ENCODE measurements around the gene FRMD5.
"Not testable (repeated sequence)": the region's sequence is repeated elsewhere in the genome, so short reads cannot be mapped to it uniquely, and the experiment has no call there.

Gene FRMD5

DNA sequence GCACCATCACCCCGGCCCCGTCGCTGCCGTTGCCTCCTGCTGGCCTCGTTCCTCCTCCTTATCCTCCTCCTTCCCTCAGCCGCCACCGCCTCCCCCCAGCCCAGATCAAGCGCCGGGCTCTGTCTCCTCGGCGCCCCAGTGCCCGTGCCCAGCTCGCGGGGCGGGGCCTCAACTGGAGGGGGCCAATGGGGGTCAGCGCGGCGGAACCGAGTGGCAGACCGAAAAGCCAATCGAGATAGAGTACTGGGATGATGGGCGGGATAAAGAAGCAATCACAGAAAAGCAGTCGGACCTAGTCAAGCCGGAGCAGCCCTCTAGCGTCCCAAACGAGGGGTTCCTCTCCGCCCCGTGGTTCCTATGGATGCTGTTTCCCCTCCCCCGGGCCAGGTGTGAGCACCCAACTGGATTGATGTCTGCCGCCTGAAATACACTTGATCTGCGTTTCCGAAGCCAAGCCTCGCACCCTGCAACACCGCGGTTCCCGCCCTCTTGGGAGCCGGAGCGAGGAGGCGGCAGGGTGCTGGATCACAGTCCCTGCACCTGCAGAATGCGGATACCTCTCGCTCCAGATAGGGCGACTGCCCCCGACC, at the start of gene FRMD5:
Gene FRMD5, minus strand, starts transcription at position 121 of the 590 bp plus-strand sequence.
- DNase-seq (ENCODE audit: extremely low read depth, low read depth), result peak; percentile 91
- TF ChIP-seq, protein P1, sequence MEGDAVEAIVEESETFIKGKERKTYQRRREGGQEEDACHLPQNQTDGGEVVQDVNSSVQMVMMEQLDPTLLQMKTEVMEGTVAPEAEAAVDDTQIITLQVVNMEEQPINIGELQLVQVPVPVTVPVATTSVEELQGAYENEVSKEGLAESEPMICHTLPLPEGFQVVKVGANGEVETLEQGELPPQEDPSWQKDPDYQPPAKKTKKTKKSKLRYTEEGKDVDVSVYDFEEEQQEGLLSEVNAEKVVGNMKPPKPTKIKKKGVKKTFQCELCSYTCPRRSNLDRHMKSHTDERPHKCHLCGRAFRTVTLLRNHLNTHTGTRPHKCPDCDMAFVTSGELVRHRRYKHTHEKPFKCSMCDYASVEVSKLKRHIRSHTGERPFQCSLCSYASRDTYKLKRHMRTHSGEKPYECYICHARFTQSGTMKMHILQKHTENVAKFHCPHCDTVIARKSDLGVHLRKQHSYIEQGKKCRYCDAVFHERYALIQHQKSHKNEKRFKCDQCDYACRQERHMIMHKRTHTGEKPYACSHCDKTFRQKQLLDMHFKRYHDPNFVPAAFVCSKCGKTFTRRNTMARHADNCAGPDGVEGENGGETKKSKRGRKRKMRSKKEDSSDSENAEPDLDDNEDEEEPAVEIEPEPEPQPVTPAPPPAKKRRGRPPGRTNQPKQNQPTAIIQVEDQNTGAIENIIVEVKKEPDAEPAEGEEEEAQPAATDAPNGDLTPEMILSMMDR (IDR thresholded peaks at IDR 0.05; ENCODE audit: low read depth, low read length), result peak; percentile 58

DNA sequence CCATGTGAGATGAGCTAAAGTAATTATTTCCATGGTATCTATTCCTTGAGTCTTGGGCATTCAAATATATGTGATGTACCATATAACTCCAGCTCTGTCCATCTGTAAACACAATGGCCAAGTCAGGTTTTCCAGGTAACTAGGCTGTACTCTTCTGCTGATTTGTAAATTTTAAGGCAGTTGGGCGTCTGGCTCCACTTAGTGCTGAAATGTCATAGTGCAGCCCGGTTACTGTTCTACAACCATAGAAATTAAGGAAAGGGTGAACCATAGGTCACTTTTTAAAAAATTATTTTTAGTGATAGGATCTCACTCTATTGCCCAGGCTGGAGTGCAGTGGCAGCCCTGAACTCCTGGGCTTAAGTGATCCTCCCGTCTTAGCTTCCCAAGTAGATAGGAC, 48.8 kb upstream of the FRMD5 start:
- no peak for DNase-seq (ENCODE audit: extremely low read depth, low read depth)
- TF ChIP-seq, protein P1 (IDR thresholded peaks at IDR 0.05; ENCODE audit: low read depth, low read length), result no peak

DNA sequence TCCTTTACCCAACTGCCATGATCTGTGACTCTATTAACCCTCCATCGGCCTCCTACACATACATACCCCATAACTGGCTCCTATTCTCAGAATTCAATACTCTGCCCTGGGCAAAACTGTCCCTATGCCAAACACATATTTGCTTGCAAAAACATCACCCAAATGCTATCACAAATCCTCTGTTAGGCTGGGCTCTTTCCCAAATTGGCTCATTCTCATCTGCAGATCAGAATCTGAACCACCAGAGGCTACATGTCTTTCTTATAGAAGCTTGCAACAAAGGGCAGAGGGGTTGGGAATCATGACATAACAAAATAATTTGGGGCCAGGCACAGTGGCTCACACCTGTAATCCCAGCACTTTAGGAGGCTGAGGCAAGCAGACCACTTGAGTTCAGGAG, 48.1 kb upstream of the FRMD5 start:
- TF ChIP-seq, protein P1 (IDR thresholded peaks at IDR 0.05; ENCODE audit: low read depth, low read length), result no peak; the same call in 1 of the 2 replicates
- DNase-seq (ENCODE audit: extremely low read depth, low read depth), result no peak

DNA sequence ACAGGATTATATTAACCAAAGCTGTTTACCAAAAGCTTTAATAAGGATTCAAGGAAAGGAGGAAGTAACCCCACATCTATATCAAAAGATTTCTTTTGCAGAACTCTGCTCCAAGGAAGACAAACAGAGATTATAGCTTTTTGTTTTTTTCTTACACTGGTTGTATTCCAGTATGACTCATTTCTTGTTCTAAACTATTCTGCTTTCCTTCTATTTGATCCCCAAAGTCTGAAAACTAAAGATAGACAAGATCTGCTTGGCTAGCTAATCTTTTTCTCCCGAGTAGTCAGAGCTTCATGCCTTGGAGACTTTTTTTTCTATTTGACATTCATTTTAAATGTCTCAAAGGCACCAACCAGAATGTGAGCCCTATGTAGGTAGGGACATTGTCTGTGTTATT, 36.8 kb upstream of the FRMD5 start:
- no peak for DNase-seq (ENCODE audit: extremely low read depth, low read depth)

DNA sequence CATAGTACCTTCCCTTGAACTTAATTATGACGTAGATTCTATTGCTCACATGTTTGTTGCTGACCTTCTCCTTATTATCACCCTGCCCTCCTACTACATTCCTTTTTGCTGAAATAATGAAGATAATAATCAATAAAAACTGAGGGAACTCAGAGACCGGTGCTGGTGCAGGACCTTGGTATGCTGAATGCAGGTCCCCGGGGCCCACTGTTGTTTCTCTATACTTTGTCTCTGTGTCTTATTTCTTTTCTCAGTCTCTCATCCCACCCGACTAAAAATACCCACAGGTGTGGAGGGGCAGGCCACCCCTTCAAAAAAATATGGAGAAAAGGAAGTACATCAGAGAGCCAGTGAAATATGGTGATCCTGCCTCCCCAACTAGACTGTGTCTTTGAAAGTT, 34.2 kb upstream of the FRMD5 start:
- DNase-seq (ENCODE audit: extremely low read depth, low read depth), result not testable (repeated sequence)

More for the DNA sequence above, 36.8 kb upstream of the FRMD5 start:
- TF ChIP-seq, protein P1 (IDR thresholded peaks at IDR 0.05; ENCODE audit: low read depth, low read length), result no peak

DNA sequence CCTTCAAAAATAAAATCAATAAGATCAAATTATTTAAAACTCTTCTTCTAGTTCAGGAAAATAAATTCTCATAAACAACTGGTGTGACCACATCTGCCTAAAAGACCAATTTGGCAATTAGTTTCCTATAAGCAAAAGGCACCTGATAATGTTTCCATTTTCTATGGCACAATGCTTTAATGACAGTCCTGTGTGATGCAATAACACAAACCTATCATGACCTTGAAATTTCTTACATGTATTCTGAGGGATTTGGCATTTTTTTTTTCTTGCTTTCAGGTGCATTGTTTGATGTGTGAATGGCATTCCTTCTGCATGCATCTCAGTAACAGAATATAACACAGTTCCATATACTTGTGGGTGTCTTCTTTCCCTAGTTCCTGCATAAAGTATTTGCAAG, 32.5 kb upstream of the FRMD5 start:
- no peak for DNase-seq (ENCODE audit: extremely low read depth, low read depth)
- TF ChIP-seq, protein P1 (IDR thresholded peaks at IDR 0.05; ENCODE audit: low read depth, low read length), result no peak

DNA sequence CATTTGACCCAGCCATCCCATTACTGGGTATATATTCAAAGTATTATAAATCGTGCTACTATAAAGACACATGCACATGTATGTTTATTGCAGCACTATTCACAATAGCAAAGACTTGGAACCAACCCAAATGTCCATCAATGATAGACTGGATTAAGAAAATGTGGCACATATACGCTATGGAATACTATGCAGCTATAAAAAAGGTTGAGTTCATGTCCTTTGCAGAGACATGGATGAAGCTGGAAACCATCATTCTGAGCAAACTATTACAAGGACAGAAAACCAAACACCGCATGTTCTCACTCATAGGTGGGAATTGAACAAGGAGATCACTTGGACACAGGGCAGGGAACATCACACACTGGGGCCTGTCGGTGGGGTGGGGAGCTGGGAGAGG, 31.9 kb upstream of the FRMD5 start:
- not testable (repeated sequence) for DNase-seq (ENCODE audit: extremely low read depth, low read depth)

DNA sequence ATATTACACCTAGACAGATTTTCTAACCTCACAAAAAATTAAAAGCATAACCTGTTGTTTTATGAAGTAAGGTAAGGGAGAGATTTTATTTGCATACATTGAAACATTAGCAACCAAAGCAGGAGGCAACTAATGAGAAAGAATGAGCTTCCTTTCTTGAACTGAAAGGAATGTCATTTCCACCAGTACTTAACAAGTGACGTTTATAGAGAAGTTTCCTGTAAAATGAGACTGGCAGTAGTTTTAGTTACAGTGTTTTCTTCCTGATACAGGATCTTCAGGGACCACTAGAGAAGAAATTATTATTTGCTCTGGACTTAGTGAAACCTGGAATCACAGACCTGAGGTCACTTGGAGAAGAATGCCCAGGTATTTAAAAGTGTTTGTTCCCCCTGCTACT, 27.4 kb upstream of the FRMD5 start:
- no peak for DNase-seq (ENCODE audit: extremely low read depth, low read depth)
- TF ChIP-seq, protein P1 (IDR thresholded peaks at IDR 0.05; ENCODE audit: low read depth, low read length), result no peak

All from AG09319 (cell line).